ENCODE measurements around the gene NEU3.

NEU3 gene

DNA sequence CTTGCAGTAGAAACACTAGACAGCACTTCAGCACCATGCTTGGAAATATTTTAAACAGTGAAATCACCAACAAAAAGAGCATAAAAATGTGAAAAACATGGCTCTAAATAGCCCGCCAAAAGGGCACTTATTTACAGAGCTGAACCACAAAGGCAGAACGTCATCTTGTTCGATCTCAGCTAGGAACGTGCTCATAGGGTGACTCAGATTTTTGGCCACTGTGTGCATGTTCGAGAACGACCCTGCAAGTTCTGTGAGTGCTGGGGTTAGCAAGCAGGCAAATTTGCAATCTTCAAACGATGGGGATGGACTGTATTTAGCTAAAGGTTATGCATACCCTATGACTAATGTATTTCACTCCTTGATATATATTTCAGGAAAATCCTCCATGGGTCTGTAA lies 77.3 kb downstream of the NEU3 start:
- no peak overlapping the region for H3K9ac ChIP-seq (ENCODE audit: low read length)
- H3K27me3 ChIP-seq (replicated peaks; ENCODE audit: control insufficient read depth, insufficient read depth, low read length), result peaks cover 7% of the 10 kb centered on the region
- no peak overlapping the region for H3K4me3 ChIP-seq (ENCODE audit: low read length)
- DNase-seq (ENCODE audit: low read depth), result no peak
- no peaks in the 10 kb centered on the region for H3K36me3 ChIP-seq (ENCODE audit: control insufficient read depth, insufficient read depth, low read length, severe bottlenecking)
- H3K4me1 ChIP-seq (ENCODE audit: control insufficient read depth, insufficient read depth, low read length), result no peaks in the 10 kb centered on the region
- H3K9me3 ChIP-seq (ENCODE audit: control insufficient read depth, low read length), result no peaks in the 10 kb centered on the region
